PC-9 (cell line): ENCODE data around the gene PCDHA2.
"Not testable (repeated sequence)": the region's sequence is repeated elsewhere in the genome, so short reads cannot be mapped to it uniquely, and the experiment has no call there.

ENCODE experiments used
- EZH2 ChIP-seq: fragments of 200-600 bp; sonication (generic); IDR thresholded peaks from 2 replicates; pipeline ENCODE4 v1.8.0; 2017; ENCODE audit warnings: antibody characterized with exemption, low read depth
- TF ChIP-seq, protein P1 (sequence below): fragments of 200-600 bp; sonication (generic); conservative IDR thresholded peaks from 2 replicates; pipeline ENCODE4 v1.6.1; 2017; ENCODE audit warnings: mixed run types, antibody characterized with exemption, mild to moderate bottlenecking, moderate library complexity

DNA sequence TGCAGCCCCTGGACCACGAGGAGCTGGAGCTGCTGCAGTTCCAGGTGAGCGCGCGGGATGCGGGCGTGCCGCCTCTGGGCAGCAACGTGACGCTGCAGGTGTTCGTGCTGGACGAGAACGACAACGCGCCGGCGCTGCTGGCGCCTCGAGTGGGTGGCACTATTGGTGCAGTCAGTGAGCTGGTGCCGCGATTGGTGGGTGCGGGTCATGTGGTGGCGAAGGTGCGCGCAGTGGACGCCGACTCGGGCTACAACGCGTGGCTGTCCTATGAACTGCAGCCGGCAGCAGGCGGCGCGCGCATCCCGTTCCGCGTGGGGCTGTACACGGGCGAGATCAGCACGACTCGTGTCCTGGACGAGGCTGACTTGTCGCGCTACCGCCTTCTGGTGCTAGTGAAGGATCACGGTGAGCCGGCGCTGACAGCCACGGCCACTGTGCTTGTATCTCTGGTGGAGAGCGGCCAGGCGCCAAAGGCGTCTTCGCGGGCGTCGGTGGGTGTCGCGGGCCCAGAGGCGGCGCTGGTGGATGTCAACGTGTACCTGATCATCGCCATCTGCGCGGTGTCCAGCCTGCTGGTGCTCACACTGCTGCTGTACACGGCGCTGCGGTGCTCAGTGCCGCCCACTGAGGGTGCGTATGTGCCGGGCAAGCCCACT lies 6.7 kb upstream of the PCDHA2 start:
- TF ChIP-seq, protein P1, sequence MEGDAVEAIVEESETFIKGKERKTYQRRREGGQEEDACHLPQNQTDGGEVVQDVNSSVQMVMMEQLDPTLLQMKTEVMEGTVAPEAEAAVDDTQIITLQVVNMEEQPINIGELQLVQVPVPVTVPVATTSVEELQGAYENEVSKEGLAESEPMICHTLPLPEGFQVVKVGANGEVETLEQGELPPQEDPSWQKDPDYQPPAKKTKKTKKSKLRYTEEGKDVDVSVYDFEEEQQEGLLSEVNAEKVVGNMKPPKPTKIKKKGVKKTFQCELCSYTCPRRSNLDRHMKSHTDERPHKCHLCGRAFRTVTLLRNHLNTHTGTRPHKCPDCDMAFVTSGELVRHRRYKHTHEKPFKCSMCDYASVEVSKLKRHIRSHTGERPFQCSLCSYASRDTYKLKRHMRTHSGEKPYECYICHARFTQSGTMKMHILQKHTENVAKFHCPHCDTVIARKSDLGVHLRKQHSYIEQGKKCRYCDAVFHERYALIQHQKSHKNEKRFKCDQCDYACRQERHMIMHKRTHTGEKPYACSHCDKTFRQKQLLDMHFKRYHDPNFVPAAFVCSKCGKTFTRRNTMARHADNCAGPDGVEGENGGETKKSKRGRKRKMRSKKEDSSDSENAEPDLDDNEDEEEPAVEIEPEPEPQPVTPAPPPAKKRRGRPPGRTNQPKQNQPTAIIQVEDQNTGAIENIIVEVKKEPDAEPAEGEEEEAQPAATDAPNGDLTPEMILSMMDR, result not testable (repeated sequence)
- not testable (repeated sequence) for TF ChIP-seq EZH2
